Gastrocnemius medialis (tissue), 4 donors: ENCODE data around the gene FBXO38. TPM values are rescaled to one million over a fixed set of nuclear protein-coding genes. Genes with fewer than 3 reads are reported as not detected.

ENCODE experiments used
- ATAC-seq, 2 donors: fragments of 150-250 bp; one replicate each; pipeline ENCODE4 v1.9.1; 2016
- DNase-seq, 2 donors: peaks; one replicate each; pipeline ENCODE4 v3.0.0-alpha.2; 2019
- H3K27ac ChIP-seq, 4 donors: fragments of 200-600 bp; sonication (generic); 1 replicate in 1 of 4; 2 replicates in 3 of 4; pipeline ENCODE4 v1.5.1; 2016 to 2018; ENCODE audit warnings: mild to moderate bottlenecking in 2 of 4, moderate library complexity in 1 of 4
- H3K27me3 ChIP-seq, 3 donors: fragments of 200-600 bp; sonication (generic) in 2 of 3; 1 replicate in 1 of 3; 2 replicates in 2 of 3; pipeline versions ENCODE4 v1.5.1 to v1.6.0; 2016 to 2019; ENCODE audit warnings: mild to moderate bottlenecking in 1 of 3, moderate library complexity in 1 of 3
- H3K36me3 ChIP-seq, 2 donors: fragments of 200-600 bp; sonication (generic) in 1 of 2; one replicate each; pipeline ENCODE4 v1.5.1; 2017 to 2018
- H3K4me1 ChIP-seq, 2 donors: fragments of 200-600 bp; sonication (generic) in 1 of 2; one replicate each; pipeline ENCODE4 v1.5.1; 2016 to 2017; ENCODE audit warnings: mild to moderate bottlenecking in 2 of 2
- H3K4me3 ChIP-seq, 4 donors: fragments of 200-600 bp; sonication (generic) in 3 of 4; 1 replicate in 1 of 4; 2 replicates in 3 of 4; pipeline ENCODE4 v1.5.1; 2016 to 2019; ENCODE audit warnings: mild to moderate bottlenecking in 2 of 4
- H3K9me3 ChIP-seq, 3 donors: fragments of 200-600 bp; sonication (generic) in 2 of 3; 1 replicate in 1 of 3; 2 replicates in 2 of 3; pipeline ENCODE4 v1.5.1; 2016 to 2019
- CTCF ChIP-seq, 5 experiments: fragments of 450-650 bp in 3 of 5; fragments of 200-600 bp in 2 of 5; sonication (generic) in 2 of 5; IDR thresholded peaks in 4 of 5; conservative IDR thresholded peaks in 1 of 5; 1 replicate in 4 of 5; 2 replicates in 1 of 5; pipeline ENCODE4 v1.5.1; 2016 to 2019; ENCODE audit warnings: antibody characterized with exemption in 5 of 5, mild to moderate bottlenecking in 3 of 5, moderate library complexity in 3 of 5
- POLR2A ChIP-seq, 2 donors: fragments of 450-650 bp; IDR thresholded peaks; one replicate each; pipeline ENCODE4 v1.6.1; 2017; ENCODE audit warnings: antibody characterized with exemption in 2 of 2, mild to moderate bottlenecking in 2 of 2, moderate library complexity in 2 of 2
- in situ Hi-C, 4 donors: fragments of 200-750 bp; cut with MboI; loops; one replicate each; pipeline versions ENCODE4 v1.15.0 to v1.8.0; 2017; ENCODE audit warnings: low sequenced_read_pairs in 4 of 4
- intact Hi-C: fragments of 100-400 bp; cut with DNase I; formaldehyde crosslinking; loops from one replicate; pipeline ENCODE4 v1.15.1; 2023; ENCODE audit warnings: low total_unique reads
- total RNA-seq, 4 donors: library from RNA; depleted of rRNA; stranded (reverse); fragments of >200 nt; gene quantifications; one replicate each; pipeline versions ENCODE4 v1.1.0 to v1.2.3, GENCODE V29; 2016

The FBXO38 gene
- total RNA-seq, 4 donors from 2014 or later: 31.1 to 49.6 (median 34.1) TPM

GRCh38 chr5:148386041-148386440 lies 2.3 kb downstream of the FBXO38 start:
- DNase-seq: no peak
- no peak for TF ChIP-seq POLR2A (IDR thresholded peaks at IDR 0.05)
- TF ChIP-seq CTCF (IDR thresholded peaks at IDR 0.05 in 4 of 5, conservative IDR thresholded peaks at IDR 0.05 in 1 of 5): no peak
- no peak overlapping the region for H3K27ac ChIP-seq
- in situ Hi-C loops (no loop called here), intact Hi-C loops (loop anchor here (10.0 kb wide), 1 partner anchor 959 kb away; the partner anchor contains the start of gene GRPEL2)
- ATAC-seq: no peak
- no peaks in the 10 kb centered on the region for H3K27me3 ChIP-seq
- H3K4me3 ChIP-seq: no peak overlapping the region
- no peaks in the 10 kb centered on the region for H3K36me3 ChIP-seq
- H3K9me3 ChIP-seq: no peaks in the 10 kb centered on the region
- H3K4me1 ChIP-seq: peaks cover 22 to 34% of the 10 kb centered on the region in 2 donors

GRCh38 chr5:148387325-148387724 lies 3.6 kb downstream of the FBXO38 start:
- peaks cover 22 to 33% of the 10 kb centered on the region in 2 donors for H3K4me1 ChIP-seq
- in situ Hi-C loops: no loop called here
- no peak overlapping the region for H3K27ac ChIP-seq

GRCh38 chr5:148388696-148389095 lies 4.9 kb downstream of the FBXO38 start:
- ATAC-seq: no peak
- Histone ChIP-seq H3K27me3 (no peaks in the 10 kb centered on the region), H3K9me3 (no peaks in the 10 kb centered on the region), H3K27ac (no peak overlapping the region), H3K4me1 (peaks cover 26 to 32% of the 10 kb centered on the region in 2 donors), H3K4me3 (no peak overlapping the region), H3K36me3 (no peaks in the 10 kb centered on the region)
- in situ Hi-C loops: no loop called here
- DNase-seq: no peak
- intact Hi-C loops: loop anchor here (10.0 kb wide), 1 partner anchor 956 kb away; the partner anchor contains the start of gene GRPEL2
- TF ChIP-seq POLR2A (IDR thresholded peaks at IDR 0.05) (no peak), CTCF (IDR thresholded peaks at IDR 0.05 in 4 of 5, conservative IDR thresholded peaks at IDR 0.05 in 1 of 5) (no peak)

More at GRCh38 chr5:148387325-148387724, 3.6 kb downstream of the FBXO38 start:
- TF ChIP-seq CTCF (IDR thresholded peaks at IDR 0.05 in 4 of 5, conservative IDR thresholded peaks at IDR 0.05 in 1 of 5): no peak
- no peak for TF ChIP-seq POLR2A (IDR thresholded peaks at IDR 0.05)
- no peak for DNase-seq
- Histone ChIP-seq H3K36me3 (no peaks in the 10 kb centered on the region), H3K27me3 (no peaks in the 10 kb centered on the region), H3K9me3 (no peaks in the 10 kb centered on the region), H3K4me3 (no peak overlapping the region)
- no peak for ATAC-seq
- intact Hi-C loops: loop anchor here (10.0 kb wide), 1 partner anchor 957 kb away; the partner anchor contains the start of gene GRPEL2

GRCh38 chr5:148390914-148391313 lies 7.2 kb downstream of the FBXO38 start:
- H3K4me1 ChIP-seq: peaks cover 11 to 19% of the 10 kb centered on the region in 2 donors
- no peak for ATAC-seq

More at GRCh38 chr5:148390914-148391313, 7.2 kb downstream of the FBXO38 start:
- in situ Hi-C loops (no loop called here), intact Hi-C loops (no loop called here)
- Histone ChIP-seq H3K9me3 (no peaks in the 10 kb centered on the region), H3K27ac (no peak overlapping the region), H3K27me3 (no peaks in the 10 kb centered on the region), H3K4me3 (no peak overlapping the region), H3K36me3 (peaks cover 0 to 15% of the 10 kb centered on the region in 2 donors)
- no peak for DNase-seq
- TF ChIP-seq CTCF (IDR thresholded peaks at IDR 0.05 in 4 of 5, conservative IDR thresholded peaks at IDR 0.05 in 1 of 5) (no peak), POLR2A (IDR thresholded peaks at IDR 0.05) (no peak)
